ENCODE data around the gene ZNF577.

DNA sequence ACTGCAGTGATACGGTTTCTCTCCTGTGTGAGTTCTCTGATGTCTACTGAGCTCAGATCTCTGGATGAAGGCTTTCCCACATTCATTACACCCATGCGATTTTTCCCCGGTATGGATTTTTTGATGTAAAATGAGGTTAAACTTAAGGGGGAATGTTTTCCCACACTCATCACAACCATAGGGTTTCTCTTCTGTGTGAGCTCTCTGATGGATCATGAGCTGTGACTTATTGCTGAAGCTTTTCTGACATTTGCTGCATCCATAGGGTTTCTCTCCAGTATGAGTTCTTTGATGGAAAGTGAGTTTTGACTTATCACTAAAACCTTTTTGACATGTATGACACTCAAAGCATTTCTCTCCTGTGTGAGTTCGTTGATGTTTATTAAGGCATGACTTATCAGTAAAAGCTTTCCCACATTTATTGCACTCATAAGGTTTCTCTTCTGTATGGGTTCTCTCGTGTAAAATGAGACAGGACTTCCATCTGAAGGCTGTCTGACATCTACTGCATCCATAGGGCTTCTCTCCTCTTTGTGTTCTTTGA lies 27.6 kb upstream of the ZNF577 start:
- no peak for TF ChIP-seq EZH2 (IDR thresholded peaks at IDR 0.05; ENCODE audit: insufficient read depth, poor library complexity, severe bottlenecking)
- TF ChIP-seq EZH2phosphoT487 (IDR thresholded peaks at IDR 0.05; ENCODE audit: insufficient read depth, low read depth), result no peak

All from GM23248 (cell line).